Activated CD8-positive, alpha-beta memory T cell treated with anti-CD3 and anti-CD28 coated beads, Interleukin-2, amount 50 U/mL, for 24 hours (primary cell): ENCODE data around the gene SLC1A4.

ENCODE experiments used
- DNase-seq: peaks from one replicate; pipeline ENCODE4 v3.0.0-alpha.2; 2020; ENCODE audit errors: extremely low read depth

Gene SLC1A4

GRCh38 chr2:65072181-65072970 is 83.2 kb downstream of the SLC1A4 start:
- no peak for DNase-seq
